Stimulated activated CD8-positive, alpha-beta memory T cell treated with anti-CD3 and anti-CD28 coated beads, Interleukin-15, amount 100 ng/mL, for 48 hours (primary cell): ENCODE results near the gene CRYGA.
"Not testable (repeated sequence)": the region's sequence is repeated elsewhere in the genome, so short reads cannot be mapped to it uniquely, and the experiment has no call there.

Experiments used
- DNase-seq, 2 donors: peaks; one replicate each; pipeline ENCODE4 v3.0.0-alpha.2; 2020; ENCODE audit warnings: low read depth in 2 of 2

The CRYGA gene

GRCh38 chr2:208127090-208127489 is 36.3 kb downstream of the CRYGA start:
- no peak for DNase-seq

- no peak for DNase-seq
Measured at GRCh38 chr2:208125251-208125650, 38.1 kb downstream of the CRYGA start.

- DNase-seq: not testable (repeated sequence)
Measured at GRCh38 chr2:208124013-208124715, 39.2 kb downstream of the CRYGA start, which contains the start of gene CRYGD. Gene CRYGD, minus strand, starts transcription at chr2:208124524. Its CDS starts 51 bp downstream, at chr2:208124473.

- no peak for DNase-seq
Measured at GRCh38 chr2:208122248-208122647, 41.1 kb downstream of the CRYGA start.

GRCh38 chr2:208118918-208119317 is 44.5 kb downstream of the CRYGA start:
- DNase-seq: no peak

DNA sequence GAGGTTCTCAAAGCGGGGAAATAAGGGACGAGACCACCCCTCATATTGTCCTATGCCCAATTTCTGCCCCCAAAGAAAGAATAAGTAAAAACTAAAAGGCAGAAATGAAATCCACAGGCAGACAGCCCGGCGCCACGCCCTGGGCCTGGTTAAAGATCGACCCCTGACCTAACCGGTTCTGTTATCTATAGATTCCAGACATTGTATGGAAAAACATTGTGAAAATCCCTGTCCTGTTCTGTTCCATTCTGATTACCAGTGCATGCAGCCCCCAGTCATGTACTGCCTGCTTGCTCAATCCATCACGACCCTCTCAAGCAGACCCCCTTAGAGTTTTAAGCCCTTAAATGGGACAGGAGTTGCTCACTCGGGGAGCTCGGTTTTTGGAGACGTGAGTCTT is 46.0 kb downstream of the CRYGA start:
- DNase-seq: not testable (repeated sequence)

DNA sequence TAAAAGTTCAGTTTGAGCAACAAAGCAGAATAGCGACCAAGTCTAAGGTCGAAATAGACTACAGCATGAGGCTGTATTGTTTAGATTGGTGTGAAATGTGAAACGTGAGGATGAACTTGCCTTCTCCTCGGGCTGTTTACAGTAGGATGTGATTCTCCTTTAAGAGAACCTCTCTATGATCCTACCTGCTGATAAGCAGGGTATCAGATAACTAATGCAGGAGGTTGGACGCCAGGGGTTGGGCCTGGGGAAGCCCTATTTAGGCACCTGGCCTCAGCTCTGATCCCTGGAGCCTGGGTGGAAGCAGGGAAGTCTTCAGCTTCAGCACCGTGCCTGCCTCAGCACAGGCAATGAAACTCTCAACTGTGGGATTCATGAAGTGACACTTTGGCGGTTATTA is 50.4 kb downstream of the CRYGA start:
- DNase-seq: no peak

DNA sequence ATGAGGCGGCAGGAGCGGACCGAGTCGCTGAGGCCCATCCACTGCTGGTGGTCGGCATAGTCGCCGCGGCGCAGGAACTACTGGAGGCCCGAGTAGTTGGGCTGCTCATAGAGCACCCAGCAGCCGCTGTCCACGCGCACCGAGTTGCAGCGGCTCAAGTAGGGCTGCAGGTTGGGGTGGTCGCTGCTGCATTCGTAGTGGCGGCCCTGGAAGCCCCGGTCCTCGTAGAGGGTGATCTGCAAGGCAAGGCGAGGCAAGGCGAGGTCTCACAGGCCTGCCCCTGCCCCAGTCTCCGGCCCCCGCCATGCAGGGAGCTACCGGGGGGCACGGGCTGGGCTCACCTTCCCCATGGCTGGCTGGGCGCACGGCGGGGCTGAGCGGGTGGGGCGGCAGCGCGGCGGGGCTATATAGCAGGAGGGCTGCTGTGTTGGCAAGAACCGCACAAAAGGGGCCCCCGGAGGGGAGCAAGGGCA is 51.1 kb downstream of the CRYGA start:
- not testable (repeated sequence) for DNase-seq
